BLaER1 (cell line): ENCODE results near the gene C2orf76.
"Not testable (repeated sequence)": the region's sequence is repeated elsewhere in the genome, so short reads cannot be mapped to it uniquely, and the experiment has no call there.

Experiments used
- H3K27ac ChIP-seq: shearing (Covaris generic); formaldehyde crosslinking; 2 replicates; pipeline ENCODE4 v1.8.1; 2022
- H3K27me3 ChIP-seq: shearing (Covaris generic); formaldehyde crosslinking; 2 replicates; pipeline ENCODE4 v1.8.1; 2022
- H3K36me3 ChIP-seq: shearing (Covaris generic); formaldehyde crosslinking; 2 replicates; pipeline ENCODE4 v1.8.1; 2022
- H3K4me1 ChIP-seq: shearing (Covaris generic); formaldehyde crosslinking; 2 replicates; pipeline ENCODE4 v1.8.1; 2022
- H3K4me2 ChIP-seq: shearing (Covaris generic); formaldehyde crosslinking; 2 replicates; pipeline ENCODE4 v1.8.1; 2022
- H3K4me3 ChIP-seq: shearing (Covaris generic); formaldehyde crosslinking; 2 replicates; pipeline ENCODE4 v1.8.1; 2022
- H3K9ac ChIP-seq: shearing (Covaris generic); formaldehyde crosslinking; 2 replicates; pipeline ENCODE4 v1.8.1; 2022
- H3K9me3 ChIP-seq: shearing (Covaris generic); formaldehyde crosslinking; 2 replicates; pipeline ENCODE4 v1.8.1; 2022
- H4K20me1 ChIP-seq: shearing (Covaris generic); formaldehyde crosslinking; 2 replicates; pipeline ENCODE4 v1.8.1; 2022
- Cebpa-rat ChIP-seq: shearing (Covaris generic); IDR thresholded peaks from 2 replicates; pipeline ENCODE4 v1.8.1; 2022

The C2orf76 gene

GRCh38 chr2:119377993-119378345, 11.3 kb upstream of the C2orf76 start:
- Histone ChIP-seq H3K9ac (no peak overlapping the region; the same call in 1 of the 2 replicates), H3K4me1 (peaks cover 69% of the 10 kb centered on the region), H3K27ac (peak overlapping the region; percentile 33; the same call in 1 of the 2 replicates), H4K20me1 (peaks cover 4% of the 10 kb centered on the region; the same call in 1 of the 2 replicates), H3K4me3 (peak overlapping the region; percentile 45; the same call in 1 of the 2 replicates), H3K27me3 (no peaks in the 10 kb centered on the region), H3K4me2 (peak overlapping the region; percentile 89), H3K36me3 (peaks cover 19% of the 10 kb centered on the region), H3K9me3 (peaks cover 19% of the 10 kb centered on the region)
- TF ChIP-seq Cebpa-rat: no peak

DNA sequence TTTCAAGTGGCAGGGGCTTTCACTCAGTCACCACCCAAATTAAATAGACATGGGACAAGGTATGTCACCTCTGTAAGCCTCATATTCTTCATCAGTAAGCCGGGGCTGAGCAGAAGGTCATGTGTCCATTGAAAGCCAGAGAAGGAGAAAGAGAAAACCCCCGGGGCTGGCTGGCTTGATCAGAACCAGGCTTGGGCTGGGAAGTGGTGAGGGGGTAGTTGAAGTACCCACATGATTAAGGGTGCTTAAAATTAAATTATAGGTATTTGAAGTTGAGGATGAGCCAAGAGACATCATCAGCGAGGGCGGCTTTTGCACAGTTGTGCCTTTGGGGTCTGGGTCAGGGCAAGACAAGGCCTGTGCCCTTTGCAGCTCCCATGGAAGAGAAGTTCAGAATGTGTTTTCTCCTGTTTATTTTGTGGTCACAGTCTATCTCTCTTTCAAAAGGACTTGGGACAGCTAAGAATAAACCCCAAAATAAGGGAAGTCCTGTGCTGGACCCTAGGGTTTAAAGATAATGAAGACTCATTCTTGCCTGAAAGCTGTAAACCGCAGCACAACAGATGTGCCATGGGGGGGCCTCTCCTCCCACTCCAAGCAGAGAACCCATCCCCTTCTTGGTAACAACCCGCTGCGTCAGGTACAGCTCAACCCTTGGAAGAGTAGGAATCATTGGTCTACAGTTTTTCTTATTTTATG, 10.8 kb upstream of the C2orf76 start:
- Histone ChIP-seq H3K9me3 (peaks cover 19% of the 10 kb centered on the region), H4K20me1 (peaks cover 9% of the 10 kb centered on the region), H3K27me3 (no peaks in the 10 kb centered on the region), H3K4me1 (peaks cover 74% of the 10 kb centered on the region), H3K4me2 (peak overlapping the region; percentile 89), H3K36me3 (peaks cover 25% of the 10 kb centered on the region), H3K27ac (peak overlapping the region; percentile 77), H3K9ac (peak overlapping the region; percentile 39; the same call in 1 of the 2 replicates), H3K4me3 (peak overlapping the region; percentile 45; the same call in 1 of the 2 replicates)
- TF ChIP-seq Cebpa-rat: no peak

GRCh38 chr2:119376810-119377209, 10.2 kb upstream of the C2orf76 start:
- Histone ChIP-seq H3K27ac (peak overlapping the region; percentile 77), H3K4me2 (peak overlapping the region; percentile 89), H3K4me3 (peak overlapping the region; percentile 45; the same call in 1 of the 2 replicates), H3K36me3 (peaks cover 31% of the 10 kb centered on the region), H3K4me1 (peaks cover 81% of the 10 kb centered on the region), H4K20me1 (peaks cover 15% of the 10 kb centered on the region), H3K27me3 (no peaks in the 10 kb centered on the region), H3K9me3 (peaks cover 19% of the 10 kb centered on the region), H3K9ac (peak overlapping the region; percentile 39; the same call in 1 of the 2 replicates)
- no peak for TF ChIP-seq Cebpa-rat

GRCh38 chr2:119376406-119376805, 9.8 kb upstream of the C2orf76 start:
- H3K27ac ChIP-seq: peak overlapping the region; percentile 77
- H3K4me2 ChIP-seq: peak overlapping the region; percentile 89
- H3K9ac ChIP-seq: peak overlapping the region; percentile 39; the same call in 1 of the 2 replicates
- not testable (repeated sequence) for H3K27me3 ChIP-seq
- H3K36me3 ChIP-seq: peaks cover 35% of the 10 kb centered on the region
- H3K4me1 ChIP-seq: peaks cover 85% of the 10 kb centered on the region
- 0 out of 2 replicates have a peak overlapping the region, but pooled peaks have one; percentile 45 for H3K4me3 ChIP-seq
- H3K9me3 ChIP-seq: peaks cover 19% of the 10 kb centered on the region
- H4K20me1 ChIP-seq: peaks cover 19% of the 10 kb centered on the region

- Histone ChIP-seq H3K4me2 (peak overlapping the region; percentile 83; the same call in 1 of the 2 replicates), H3K4me1 (peaks cover 96% of the 10 kb centered on the region), H4K20me1 (peaks cover 42% of the 10 kb centered on the region), H3K9me3 (peaks cover 19% of the 10 kb centered on the region), H3K36me3 (peaks cover 58% of the 10 kb centered on the region), H3K27ac (peak overlapping the region; percentile 25)
- not testable (repeated sequence) for H3K9ac ChIP-seq, H3K27me3 ChIP-seq, H3K4me3 ChIP-seq
These were observed 7.5 kb upstream of the C2orf76 start for GRCh38 chr2:119373907-119374745.

GRCh38 chr2:119372778-119373568, 6.3 kb upstream of the C2orf76 start:
- peaks cover 19% of the 10 kb centered on the region for H3K9me3 ChIP-seq
- no peak for TF ChIP-seq Cebpa-rat
- peaks cover 69% of the 10 kb centered on the region for H3K36me3 ChIP-seq
- no peaks in the 10 kb centered on the region for H3K27me3 ChIP-seq
- peak overlapping the region; percentile 56; the same call in 1 of the 2 replicates for H3K9ac ChIP-seq
- H3K4me1 ChIP-seq: peaks cover 96% of the 10 kb centered on the region
- H3K4me3 ChIP-seq: peak overlapping the region; percentile 40
- peak overlapping the region; percentile 83 for H3K4me2 ChIP-seq
- H4K20me1 ChIP-seq: peaks cover 54% of the 10 kb centered on the region
- H3K27ac ChIP-seq: peak overlapping the region; percentile 66

GRCh38 chr2:119371111-119371510, 4.5 kb upstream of the C2orf76 start:
- Histone ChIP-seq H3K27ac (peak overlapping the region; percentile 66), H3K27me3 (no peaks in the 10 kb centered on the region), H3K4me3 (no peak overlapping the region), H4K20me1 (peaks cover 63% of the 10 kb centered on the region), H3K36me3 (peaks cover 71% of the 10 kb centered on the region), H3K9me3 (peaks cover 19% of the 10 kb centered on the region), H3K9ac (no peak overlapping the region), H3K4me2 (peak overlapping the region; percentile 83), H3K4me1 (peaks cover 81% of the 10 kb centered on the region)
- TF ChIP-seq Cebpa-rat: no peak

DNA sequence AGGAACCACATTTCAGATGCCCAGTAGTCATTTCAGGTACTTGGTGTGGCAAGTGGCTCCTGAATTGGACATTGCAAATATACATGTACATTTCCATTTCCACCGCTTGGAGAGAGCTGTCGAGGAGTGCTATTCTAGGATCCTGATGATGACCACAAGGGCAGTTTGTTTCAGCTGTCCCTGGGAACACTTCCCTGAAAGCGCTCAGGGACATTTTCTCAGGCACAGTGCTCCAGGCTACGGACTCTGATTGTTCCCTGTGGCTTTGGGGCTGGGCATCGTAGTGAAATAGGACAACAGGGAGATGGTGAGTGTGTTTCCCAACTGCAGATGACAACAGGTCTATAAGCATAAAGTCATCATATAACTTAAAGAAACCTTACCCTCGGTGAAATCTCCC, 3.2 kb upstream of the C2orf76 start:
- Histone ChIP-seq H3K9ac (no peak overlapping the region), H3K36me3 (peaks cover 70% of the 10 kb centered on the region), H4K20me1 (peaks cover 63% of the 10 kb centered on the region), H3K4me2 (peak overlapping the region; percentile 95), H3K4me3 (no peak overlapping the region), H3K27me3 (no peaks in the 10 kb centered on the region), H3K27ac (no peak overlapping the region), H3K9me3 (peaks cover 17% of the 10 kb centered on the region), H3K4me1 (peaks cover 79% of the 10 kb centered on the region)
- no peak for TF ChIP-seq Cebpa-rat

- peak overlapping the region; percentile 91 for H3K27ac ChIP-seq
- peaks cover 56% of the 10 kb centered on the region for H4K20me1 ChIP-seq
- H3K4me1 ChIP-seq: peaks cover 74% of the 10 kb centered on the region
- peak overlapping the region; percentile 86 for H3K9ac ChIP-seq
- H3K4me2 ChIP-seq: peak overlapping the region; percentile 95
- TF ChIP-seq Cebpa-rat: no peak
- H3K4me3 ChIP-seq: peak overlapping the region; percentile 77
- H3K27me3 ChIP-seq: no peaks in the 10 kb centered on the region
- peaks cover 47% of the 10 kb centered on the region for H3K36me3 ChIP-seq
- H3K9me3 ChIP-seq: no peaks in the 10 kb centered on the region
These were observed 952 bp upstream of the C2orf76 start for GRCh38 chr2:119367472-119368099.
